Measurements from ENCODE around the gene SYT7. TPM values are rescaled to one million over a fixed set of nuclear protein-coding genes. Genes with fewer than 3 reads are reported as not detected.

Gene SYT7
- total RNA-seq, 2 donors from 2014 or later, result 2.6 TPM; not detected in 1

GRCh38 chr11:61607920-61608599 lies 27.2 kb upstream of the SYT7 start:
- H3K27me3 ChIP-seq (replicated peaks; ENCODE audit: insufficient read depth), result no peaks in the 10 kb centered on the region
- H3K4me3 ChIP-seq, result no peak overlapping the region
- H3K27ac ChIP-seq, result no peak overlapping the region

GRCh38 chr11:61607426-61607825 lies 26.6 kb upstream of the SYT7 start:
- H3K4me3 ChIP-seq, result no peak overlapping the region
- H3K27me3 ChIP-seq (replicated peaks; ENCODE audit: insufficient read depth), result no peaks in the 10 kb centered on the region
- no peaks in the 10 kb centered on the region for H3K36me3 ChIP-seq
- no peak for DNase-seq (ENCODE audit: low spot score)
- no peak for TF ChIP-seq CTCF (IDR thresholded peaks at IDR 0.05)
- H3K9me3 ChIP-seq, result no peaks in the 10 kb centered on the region
- no peak for ATAC-seq (ENCODE audit: insufficient number of reproducible peaks, low FRiP score, low read depth)
- H3K4me1 ChIP-seq (ENCODE audit: control insufficient read depth in 1 of 2, low read depth in 2 of 2), result peaks cover 3 to 13% of the 10 kb centered on the region in 2 donors
- no peak overlapping the region for H3K27ac ChIP-seq

More at GRCh38 chr11:61607920-61608599, 27.2 kb upstream of the SYT7 start:
- ATAC-seq (ENCODE audit: insufficient number of reproducible peaks, low FRiP score, low read depth) (no peak), DNase-seq (ENCODE audit: low spot score) (no peak)
- no peak for TF ChIP-seq CTCF (IDR thresholded peaks at IDR 0.05)
- Histone ChIP-seq H3K36me3 (no peaks in the 10 kb centered on the region), H3K4me1 (ENCODE audit: control insufficient read depth in 1 of 2, low read depth in 2 of 2) (peaks cover 0 to 7% of the 10 kb centered on the region in 2 donors), H3K9me3 (no peaks in the 10 kb centered on the region)

GRCh38 chr11:61603667-61604066 lies 22.8 kb upstream of the SYT7 start:
- Histone ChIP-seq H3K36me3 (no peaks in the 10 kb centered on the region), H3K27ac (peak overlapping the region in 1 of 2 donors; percentile 0), H3K9me3 (no peaks in the 10 kb centered on the region), H3K27me3 (replicated peaks; ENCODE audit: insufficient read depth) (no peaks in the 10 kb centered on the region), H3K4me1 (ENCODE audit: control insufficient read depth in 1 of 2, low read depth in 2 of 2) (peaks cover 3 to 20% of the 10 kb centered on the region in 2 donors), H3K4me3 (no peak overlapping the region)
- ATAC-seq (ENCODE audit: insufficient number of reproducible peaks, low FRiP score, low read depth) (no peak), DNase-seq (ENCODE audit: low spot score) (no peak)
- no peak for TF ChIP-seq CTCF (IDR thresholded peaks at IDR 0.05)

GRCh38 chr11:61602775-61603569 lies 22.1 kb upstream of the SYT7 start:
- no peaks in the 10 kb centered on the region for H3K9me3 ChIP-seq
- H3K27me3 ChIP-seq (replicated peaks; ENCODE audit: insufficient read depth), result no peaks in the 10 kb centered on the region
- TF ChIP-seq CTCF (IDR thresholded peaks at IDR 0.05), result no peak
- H3K4me1 ChIP-seq (ENCODE audit: control insufficient read depth in 1 of 2, low read depth in 2 of 2), result peaks cover 3 to 20% of the 10 kb centered on the region in 2 donors
- no peaks in the 10 kb centered on the region for H3K36me3 ChIP-seq
- DNase-seq (ENCODE audit: low spot score), result peak; percentile 39
- ATAC-seq (ENCODE audit: insufficient number of reproducible peaks, low FRiP score, low read depth), result no peak
- H3K4me3 ChIP-seq, result no peak overlapping the region
- peak overlapping the region in 1 of 2 donors; percentile 0 for H3K27ac ChIP-seq

GRCh38 chr11:61601512-61601911 lies 20.6 kb upstream of the SYT7 start:
- no peaks in the 10 kb centered on the region for H3K27me3 ChIP-seq (replicated peaks; ENCODE audit: insufficient read depth)

More at GRCh38 chr11:61601512-61601911, 20.6 kb upstream of the SYT7 start:
- ATAC-seq (ENCODE audit: insufficient number of reproducible peaks, low FRiP score, low read depth), result no peak
- TF ChIP-seq CTCF (IDR thresholded peaks at IDR 0.05), result no peak
- no peaks in the 10 kb centered on the region for H3K9me3 ChIP-seq
- H3K4me3 ChIP-seq, result no peak overlapping the region
- DNase-seq (ENCODE audit: low spot score), result no peak
- H3K4me1 ChIP-seq (ENCODE audit: control insufficient read depth in 1 of 2, low read depth in 2 of 2), result peaks cover 3 to 20% of the 10 kb centered on the region in 2 donors
- H3K27ac ChIP-seq, result no peak overlapping the region
- no peaks in the 10 kb centered on the region for H3K36me3 ChIP-seq
